CD4-positive, alpha-beta T cell treated with Interleukin-2 at 100 ng/mL for 4 hours (primary cell): ENCODE results near the gene UBAP2.

Experiments used
- DNase-seq: peaks from one replicate; pipeline ENCODE4 v3.0.0-alpha.2; 2020; ENCODE audit warnings: low spot score

Gene UBAP2

DNA sequence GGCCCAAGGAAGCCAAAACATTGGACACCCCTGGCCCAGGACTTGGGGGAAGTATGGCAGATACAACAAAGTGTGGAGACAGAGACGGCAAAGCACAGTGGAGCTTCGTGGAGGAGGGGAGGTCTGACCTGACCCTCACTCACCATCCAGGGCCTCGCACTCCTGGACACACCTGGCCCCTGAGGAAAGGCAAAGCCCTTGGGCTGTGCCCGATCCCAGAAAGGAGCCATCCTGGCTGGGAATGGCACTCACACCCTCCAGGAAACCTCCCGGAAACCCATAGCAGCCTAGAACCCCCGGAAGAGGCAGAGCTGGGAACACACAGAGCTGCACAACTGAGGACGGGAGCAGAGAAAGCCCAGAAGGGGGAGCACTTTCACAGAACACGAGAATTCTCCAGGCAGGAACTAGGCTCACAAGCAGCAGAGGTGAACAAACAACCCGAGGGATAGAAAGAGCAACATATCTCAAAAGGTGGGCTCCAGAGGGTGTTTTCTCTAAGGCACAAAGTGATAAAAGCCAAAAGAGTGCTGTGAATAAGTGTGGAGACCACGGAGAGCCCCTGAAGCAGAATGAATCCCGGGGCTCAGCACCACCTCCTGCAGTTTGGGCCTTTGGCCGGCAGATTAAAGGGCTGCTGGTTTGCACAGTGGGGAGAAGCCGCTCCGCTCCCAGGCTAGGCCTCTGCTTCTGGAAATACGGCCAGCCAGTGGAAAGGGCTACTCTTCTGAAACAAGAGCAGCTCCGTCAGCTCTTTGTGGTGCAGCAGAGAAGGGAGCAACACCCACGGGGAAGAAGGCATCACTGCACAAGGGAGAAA lies 123.5 kb downstream of the UBAP2 start:
- DNase-seq = peak; percentile 5

DNA sequence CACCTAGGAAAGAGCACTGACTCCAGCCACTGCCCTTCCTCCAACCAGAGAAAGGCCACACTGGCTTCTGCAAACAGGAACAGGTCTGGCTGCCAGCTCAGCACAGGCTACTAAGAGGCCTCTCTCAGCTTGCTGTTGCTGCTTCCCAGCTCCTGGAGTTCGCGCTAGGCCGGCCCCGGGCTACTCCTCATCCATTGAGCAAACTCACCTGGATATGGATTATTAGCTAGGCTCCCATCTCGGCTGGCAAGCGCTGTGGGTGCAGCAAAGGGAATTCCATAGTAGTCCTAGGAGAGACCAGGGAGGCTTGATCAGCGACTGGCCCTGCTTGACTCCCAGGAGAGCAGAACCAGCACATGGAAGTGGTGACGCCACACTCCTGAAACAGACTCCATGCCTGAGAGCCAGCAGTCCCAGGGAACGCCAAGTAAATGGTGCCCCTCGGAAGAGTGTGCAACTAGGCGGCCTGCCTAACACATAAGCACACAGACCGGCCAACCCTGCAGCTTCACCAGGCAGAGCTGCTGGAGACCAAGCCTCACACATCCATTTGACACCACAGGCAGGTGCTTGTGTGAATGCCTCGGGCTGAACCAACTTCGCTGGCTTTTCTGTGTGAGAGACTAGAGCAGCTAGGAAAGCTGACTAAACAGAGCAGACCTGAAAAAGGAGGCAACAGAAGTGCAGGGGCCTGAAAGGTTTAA lies 124.5 kb downstream of the UBAP2 start:
- no peak for DNase-seq

DNA sequence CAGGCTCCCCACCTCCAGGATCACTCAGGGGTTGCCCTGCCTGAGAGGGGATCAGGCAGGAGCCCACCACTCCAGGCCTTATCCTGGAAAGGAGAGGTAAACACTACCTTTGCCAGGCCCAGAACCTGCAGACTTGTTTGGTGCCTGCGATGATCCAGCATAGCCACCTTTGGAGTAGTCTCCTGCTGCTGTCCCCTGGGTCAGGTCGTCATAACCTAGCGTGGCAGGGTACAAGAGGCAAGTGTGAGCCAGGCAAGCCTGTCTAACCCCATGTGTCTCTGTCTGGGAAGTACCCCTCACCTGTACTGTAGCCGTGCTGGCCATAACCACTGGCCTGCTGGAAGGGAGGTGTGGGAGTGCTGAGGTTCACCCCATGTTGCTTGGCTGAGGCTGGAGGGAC lies 125.6 kb downstream of the UBAP2 start:
- no peak for DNase-seq

DNA sequence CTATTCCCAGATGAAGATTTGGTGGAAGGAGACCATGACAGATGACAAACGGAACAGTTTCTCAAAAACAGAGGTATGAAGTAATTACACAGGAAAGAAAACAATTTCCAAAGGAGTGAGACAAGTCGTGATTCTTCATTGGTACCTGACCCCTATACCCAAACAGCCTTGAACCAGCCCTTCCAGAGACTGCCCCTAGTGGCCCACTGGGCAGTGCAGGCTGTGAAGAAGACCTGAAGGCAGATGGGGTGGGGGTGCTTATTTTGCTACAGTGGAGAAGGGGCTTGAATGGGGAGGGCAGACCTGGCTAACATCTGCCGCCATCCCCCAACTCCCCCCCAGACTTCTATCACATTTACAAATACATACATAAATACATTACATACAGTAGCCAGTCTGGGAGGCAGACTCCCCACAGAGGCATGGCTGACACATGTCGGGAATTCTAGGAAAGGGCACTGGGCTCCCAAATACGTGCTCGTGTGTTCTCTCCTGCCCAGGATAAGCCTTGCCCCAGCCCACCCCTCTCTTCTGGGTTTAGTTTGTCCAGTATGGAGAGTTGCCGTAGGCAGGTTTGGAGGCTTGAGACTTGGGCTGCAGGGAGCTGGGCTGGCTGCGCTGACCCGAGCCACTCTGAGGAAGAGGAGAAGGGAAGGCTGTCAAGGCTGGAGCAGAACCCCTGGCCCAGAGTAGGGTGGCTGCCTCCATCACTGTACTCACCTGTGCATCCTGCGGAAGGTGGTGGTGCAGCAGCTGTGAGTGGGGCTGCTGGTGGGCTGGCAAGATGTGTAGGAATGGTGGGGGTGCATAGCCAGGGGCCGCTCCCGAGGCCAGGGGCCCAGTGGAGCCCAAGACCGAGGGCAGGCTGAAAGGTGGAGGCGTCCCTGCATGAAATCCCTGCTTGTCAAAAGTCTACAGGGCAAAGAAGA lies 126.5 kb downstream of the UBAP2 start:
- DNase-seq = peak; percentile 8

DNA sequence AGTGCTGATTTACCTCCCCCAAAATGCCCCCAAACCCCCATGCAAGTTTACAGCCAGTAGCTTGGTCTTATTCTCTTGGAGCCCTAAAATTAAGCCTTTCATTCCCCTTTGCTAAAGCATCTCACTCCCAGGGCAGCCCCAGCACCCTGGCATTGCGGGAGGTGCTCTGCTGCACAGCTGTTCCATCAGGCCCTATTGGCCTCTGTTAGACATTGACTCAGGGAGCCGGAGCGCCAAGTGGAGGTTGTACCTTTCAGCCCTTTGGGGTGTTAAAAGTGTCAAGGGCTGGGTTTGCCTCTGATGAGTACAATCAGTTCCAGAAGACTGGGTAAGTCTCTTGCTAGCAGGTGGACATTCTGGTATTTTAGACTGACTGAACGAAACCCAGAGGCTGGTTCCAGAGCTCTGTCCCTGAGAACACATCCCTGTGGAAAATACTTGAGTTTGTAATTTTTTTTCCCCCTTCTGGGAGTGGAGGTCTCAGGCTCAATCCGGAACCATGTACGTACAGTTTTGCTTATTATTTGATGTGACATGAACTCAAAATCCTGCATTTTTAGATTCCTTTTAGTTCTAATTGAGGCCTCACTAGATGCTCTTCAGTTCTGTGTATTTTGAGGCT lies 129.3 kb downstream of the UBAP2 start:
- no peak for DNase-seq

DNA sequence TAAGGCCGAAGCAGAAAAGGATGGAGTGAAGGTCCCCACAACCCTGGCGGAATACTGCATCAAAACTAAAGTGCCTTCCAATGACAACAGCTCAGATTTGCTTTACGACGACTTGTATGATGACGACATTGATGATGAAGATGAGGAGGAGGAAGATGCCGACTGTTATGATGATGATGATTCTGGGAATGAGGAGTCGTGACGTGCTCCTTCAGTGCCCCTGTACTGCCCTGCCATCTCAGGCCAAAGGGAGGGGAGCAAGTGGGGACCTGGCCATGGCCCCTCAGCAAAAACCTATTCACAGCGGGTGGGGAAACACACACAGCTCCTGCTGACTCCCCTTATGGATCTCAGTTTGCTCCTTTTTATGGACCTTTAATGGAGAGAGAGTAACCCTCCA lies 131.7 kb downstream of the UBAP2 start:
- no peak for DNase-seq

DNA sequence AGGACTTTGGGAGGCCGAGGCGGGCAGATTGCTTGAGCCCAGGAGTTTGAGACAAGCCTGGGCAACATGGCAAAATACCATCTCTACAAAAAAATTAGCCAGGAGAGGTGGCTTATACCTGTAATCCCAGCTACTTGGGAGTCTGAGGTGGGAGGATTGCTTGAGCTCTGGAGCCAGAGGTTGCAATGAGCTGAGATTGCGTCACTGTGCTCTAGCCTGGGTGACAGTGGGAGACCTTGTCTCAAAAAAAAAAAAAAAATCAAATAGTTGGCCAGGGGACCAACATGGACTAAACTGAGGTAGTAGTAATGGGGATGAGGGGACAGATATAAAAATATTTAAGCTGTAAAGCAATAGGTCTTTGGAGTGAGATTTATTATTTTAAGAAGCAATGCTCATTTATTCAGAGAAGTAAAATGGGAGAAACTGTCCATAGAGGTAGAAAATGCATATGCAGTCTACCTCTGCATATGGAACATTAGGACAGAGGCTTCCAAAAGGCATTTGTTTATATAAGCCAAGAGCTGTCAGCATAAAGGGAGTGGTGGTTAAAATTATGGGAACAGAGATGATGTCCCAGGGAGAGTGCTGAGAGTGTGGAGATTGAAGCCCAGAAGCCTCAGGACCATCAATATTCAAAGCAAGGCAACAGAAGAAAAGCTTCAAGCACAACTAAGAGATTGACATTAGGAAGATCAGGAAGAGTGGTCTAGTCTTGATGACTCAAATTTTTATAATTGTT lies 133.6 kb downstream of the UBAP2 start:
- no peak for DNase-seq

DNA sequence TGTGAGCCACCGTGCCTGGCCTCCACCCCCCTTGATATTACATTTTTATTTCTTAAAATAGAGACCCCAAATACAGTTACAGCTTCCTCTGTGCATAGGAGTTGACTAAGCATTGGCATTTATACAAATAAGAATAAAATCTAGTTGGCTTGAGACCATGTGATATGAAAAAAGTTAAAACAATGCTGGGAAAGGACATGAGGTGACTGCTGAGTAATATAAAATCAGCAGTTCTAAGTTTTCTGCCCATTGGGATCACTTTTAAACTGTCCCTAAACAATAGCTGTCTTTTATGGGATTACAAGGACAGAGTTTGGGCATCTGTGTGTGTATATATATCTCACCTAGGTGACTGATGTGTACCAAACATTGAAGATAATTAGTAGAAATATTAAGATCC lies 135.1 kb downstream of the UBAP2 start:
- no peak for DNase-seq

DNA sequence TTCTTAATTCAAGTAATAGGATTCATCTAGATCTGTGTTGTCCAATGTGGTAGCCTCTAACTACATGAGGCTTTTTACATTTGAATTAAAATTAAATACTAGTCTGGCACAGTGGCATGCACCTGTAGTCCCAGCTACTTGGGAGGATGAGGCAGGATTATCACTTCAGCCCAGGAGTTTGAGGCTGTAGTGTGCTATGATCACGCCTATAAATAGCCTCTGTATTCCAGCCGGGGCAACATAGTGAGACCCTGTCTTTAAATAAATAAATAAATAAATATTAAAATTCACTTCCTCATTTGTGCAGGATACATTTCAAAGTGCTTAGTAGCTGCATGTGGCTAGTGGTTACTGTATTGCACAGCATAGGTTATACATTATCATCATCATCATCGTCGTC lies 139.9 kb downstream of the UBAP2 start:
- DNase-seq = no peak

DNA sequence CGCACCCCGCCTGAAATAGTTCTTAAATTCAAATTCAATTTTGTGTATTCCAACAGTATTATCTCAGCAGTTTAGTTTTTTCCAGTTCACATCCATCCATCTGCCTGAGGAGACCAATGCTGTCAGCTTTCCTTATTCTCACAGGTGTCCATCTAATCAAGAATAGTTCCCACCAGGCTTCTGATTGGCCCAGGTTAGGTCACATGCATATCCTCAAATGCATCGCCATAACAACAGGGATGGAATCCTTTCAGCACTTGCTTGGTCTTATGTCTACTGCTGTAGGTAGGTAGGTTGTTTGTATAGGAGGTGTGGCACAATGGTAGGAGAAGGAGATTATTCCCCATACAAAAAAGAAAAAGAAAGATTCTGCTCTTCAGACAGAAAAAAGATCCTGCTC lies 140.6 kb downstream of the UBAP2 start:
- DNase-seq = no peak

DNA sequence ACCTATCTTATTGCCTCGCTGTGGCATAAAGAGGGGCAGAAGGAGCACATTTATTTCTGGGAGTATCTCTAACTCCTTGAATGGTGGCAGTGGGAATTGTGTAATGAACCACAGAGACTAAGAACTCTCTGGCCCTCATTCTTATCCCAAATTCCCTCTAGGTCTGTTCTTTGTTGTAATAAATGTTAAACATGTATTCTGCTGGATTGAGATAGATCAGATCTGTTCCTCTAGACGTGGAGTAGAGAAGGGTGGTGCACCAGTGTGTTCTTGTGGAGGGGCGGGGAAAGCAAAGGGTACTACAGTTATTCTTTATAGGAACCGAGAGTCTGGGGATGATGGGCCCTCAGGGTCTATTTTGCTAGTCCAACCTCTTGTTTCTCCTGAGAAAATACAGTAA lies 141.3 kb downstream of the UBAP2 start:
- no peak for DNase-seq

DNA sequence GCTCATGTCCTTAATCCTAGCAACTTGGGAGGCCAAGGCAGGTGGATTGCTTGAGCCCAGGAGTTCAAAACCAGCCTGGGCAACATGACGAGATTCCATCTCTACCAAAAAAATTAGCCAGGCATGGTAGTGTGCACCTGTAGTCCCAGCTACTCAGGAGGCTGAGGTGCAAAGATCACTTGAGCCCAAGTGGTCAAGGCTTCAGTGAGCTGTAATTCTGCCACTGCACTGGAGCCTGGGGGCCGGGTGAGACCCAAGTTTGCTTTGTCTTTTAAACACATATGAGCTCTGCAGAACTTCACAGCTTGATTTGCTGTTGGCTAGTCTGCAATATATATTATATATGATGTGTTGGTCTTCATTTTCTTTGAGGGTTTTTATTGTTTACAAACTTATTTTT lies 141.9 kb downstream of the UBAP2 start:
- no peak for DNase-seq

DNA sequence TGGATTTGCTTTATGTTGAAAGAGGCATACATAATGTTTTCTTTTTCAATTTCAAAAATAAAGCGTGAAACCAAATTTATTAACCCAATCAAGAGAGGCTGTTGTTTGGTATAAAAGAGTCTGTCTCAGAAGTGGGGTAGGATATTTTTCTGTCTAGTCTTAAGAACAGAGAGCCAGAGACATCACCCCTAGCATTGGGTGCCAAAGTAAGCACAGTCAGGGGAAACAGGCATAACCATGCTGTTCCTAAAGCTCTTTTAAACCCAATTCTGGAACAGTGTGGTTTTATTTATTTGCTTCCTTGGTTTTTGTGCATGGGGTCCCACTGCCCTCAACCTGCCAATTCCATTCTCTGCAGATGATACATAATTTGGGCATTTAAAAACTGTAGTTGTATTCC lies 143.6 kb downstream of the UBAP2 start:
- no peak for DNase-seq

DNA sequence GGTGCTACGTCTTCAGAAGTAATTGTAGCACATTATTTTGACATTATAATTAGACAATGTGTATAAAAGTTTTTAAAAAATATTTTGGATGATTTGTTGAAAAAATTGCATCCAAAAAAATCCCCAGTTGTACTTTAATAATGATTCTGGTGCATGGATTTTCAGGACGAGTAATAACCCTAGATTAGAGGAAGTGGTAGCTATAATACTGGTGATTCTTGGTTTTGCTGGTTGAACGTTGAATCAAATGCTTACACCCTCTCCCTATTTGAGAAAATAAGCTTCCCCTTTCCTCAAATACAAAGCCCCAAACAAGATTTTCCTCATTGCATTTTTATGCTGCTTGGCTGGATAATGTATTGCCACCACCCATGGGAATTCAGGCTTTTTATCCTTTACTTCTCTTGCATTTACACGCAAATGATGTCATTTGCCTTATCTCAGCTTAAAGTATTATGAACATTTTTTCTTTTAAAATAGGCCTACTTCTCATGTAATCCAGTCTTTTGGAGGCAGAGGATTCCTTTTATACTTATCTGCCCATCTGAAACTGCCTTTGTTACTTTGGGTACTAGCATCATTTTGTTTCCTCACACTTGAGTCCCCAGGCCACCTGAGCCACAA lies 145.4 kb downstream of the UBAP2 start:
- no peak for DNase-seq

DNA sequence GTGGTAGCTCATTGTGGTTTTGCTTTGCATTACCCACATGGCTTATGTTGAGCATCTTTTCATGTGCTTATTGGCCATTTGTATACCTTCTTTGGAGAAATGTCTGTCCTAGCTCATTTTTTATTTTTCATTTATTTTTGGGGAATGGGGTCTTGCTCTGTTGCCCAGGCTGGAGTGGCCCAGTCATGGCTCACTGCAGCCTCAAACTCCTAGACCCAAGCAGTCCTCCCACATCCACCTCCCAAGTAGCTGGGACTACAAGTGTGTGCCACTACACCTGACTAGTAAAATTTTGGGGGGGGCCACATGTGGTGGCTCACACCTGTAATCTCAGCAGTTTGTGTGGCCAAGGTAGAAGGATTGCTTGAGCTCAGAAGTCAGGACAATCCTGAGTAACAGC lies 154.4 kb downstream of the UBAP2 start:
- DNase-seq = no peak

DNA sequence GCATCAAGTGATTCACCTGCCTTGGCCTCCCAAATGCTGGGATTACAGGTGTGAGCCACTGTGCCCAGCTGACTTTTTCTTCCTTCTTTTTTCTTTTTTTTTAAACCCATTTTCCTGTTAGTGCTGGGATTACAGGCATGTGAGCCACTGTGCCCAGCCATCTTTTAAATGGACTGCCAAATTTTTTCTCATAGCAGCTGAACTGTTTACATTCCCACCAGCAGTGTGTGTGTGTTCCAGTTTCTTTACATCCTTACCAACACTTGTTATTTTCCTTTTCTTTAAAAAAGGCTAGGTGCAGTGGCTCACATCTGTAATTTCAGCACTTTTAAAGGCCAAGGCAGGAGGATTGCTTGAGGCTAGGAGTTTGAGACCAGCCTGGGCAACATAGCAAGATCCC lies 154.8 kb downstream of the UBAP2 start:
- DNase-seq = no peak

DNA sequence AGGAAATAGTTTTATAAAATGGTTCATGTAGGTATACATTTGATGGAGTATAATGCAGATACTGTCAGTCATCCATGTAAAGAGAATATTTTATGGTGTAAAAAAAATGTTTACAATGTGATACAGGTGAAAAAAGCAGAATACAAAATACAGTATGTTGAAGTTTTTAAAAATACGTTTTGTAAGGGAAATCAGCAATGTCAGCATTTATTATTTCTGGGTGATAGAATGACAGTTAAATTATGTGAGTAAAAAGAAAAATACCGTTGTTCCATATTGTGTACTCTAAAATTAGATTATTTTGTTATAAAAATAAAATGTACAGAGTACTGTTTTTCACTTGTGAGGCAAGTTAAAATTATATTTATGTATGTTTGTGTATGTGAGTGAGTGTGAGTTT lies 162.7 kb downstream of the UBAP2 start:
- no peak for DNase-seq

DNA sequence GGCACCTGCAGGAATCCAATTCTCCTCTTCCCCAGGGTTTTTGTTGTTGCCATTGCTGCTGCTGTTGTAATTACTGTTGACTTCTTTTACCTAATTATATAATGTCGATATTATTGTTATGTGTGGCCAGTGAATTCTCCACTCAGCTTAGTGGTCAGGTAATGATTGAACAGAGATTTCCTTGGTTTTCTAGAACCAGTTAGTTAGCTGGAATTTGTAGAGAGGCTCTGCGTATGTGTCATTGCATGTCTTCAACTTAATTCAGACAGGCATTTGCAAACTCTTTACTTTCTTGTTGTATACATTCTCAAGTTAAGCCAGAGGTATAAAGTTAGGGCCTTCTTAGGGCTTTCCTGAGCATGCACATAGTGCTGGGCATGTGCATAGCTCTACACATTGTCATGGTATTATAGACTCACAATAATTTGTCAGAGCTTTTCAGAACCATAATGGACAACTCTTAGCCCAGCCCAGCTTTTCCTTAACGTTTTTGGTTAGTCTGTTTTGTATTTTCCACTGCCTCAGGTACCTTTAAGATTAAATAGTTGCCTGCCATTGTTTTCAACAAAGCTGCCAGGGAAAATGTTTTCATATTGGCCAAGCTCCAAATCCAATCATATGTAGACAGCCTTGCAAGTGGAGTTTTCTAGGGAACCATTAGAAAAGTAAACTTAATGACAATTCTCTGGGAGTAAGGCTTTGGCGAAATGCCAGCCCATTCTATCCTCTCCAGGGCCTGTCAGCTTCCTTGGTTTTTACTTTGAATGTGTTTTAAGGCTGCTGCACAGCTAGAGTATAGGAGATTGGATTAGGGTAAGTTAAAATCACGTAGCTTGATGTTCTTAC lies 163.6 kb downstream of the UBAP2 start:
- DNase-seq = no peak

DNA sequence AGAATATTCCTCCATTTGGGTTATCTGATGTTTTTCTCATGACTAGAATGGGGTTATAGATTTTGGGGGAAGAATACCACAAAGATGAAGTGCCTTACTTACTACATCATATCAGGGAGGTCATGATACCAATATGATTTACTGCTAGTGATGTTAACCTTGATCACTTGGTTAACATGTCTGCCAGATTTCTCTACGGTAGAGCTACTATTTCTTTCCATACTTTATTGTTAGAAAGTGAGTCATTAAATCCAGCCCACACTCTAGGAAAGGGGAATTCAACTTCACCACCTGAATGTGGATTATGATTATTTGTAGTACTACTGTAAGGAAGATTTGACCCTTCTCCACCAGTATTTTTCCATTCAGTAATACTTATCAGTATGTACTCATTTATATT lies 167.1 kb downstream of the UBAP2 start:
- no peak for DNase-seq
